GM12865 (cell line): ENCODE results near the gene ITPKB.
"Not testable (repeated sequence)": the region's sequence is repeated elsewhere in the genome, so short reads cannot be mapped to it uniquely, and the experiment has no call there.

Experiments used
- DNase-seq: peaks from one replicate; pipeline ENCODE4 v3.0.0; 2010; ENCODE audit warnings: low read depth
- H3K4me3 ChIP-seq: 2 replicates; pipeline ENCODE4 v1.5.1; 2011; ENCODE audit warnings: mild to moderate bottlenecking, low read depth, low read length, control low read depth
- CTCF ChIP-seq: IDR thresholded peaks from 2 replicates; pipeline ENCODE4 v1.5.1; 2011; ENCODE audit warnings: low read length, control low read depth, low read depth, inconsistent platforms; ENCODE audit not compliant: insufficient read depth; ENCODE audit errors: missing control alignments

ITPKB gene

DNA sequence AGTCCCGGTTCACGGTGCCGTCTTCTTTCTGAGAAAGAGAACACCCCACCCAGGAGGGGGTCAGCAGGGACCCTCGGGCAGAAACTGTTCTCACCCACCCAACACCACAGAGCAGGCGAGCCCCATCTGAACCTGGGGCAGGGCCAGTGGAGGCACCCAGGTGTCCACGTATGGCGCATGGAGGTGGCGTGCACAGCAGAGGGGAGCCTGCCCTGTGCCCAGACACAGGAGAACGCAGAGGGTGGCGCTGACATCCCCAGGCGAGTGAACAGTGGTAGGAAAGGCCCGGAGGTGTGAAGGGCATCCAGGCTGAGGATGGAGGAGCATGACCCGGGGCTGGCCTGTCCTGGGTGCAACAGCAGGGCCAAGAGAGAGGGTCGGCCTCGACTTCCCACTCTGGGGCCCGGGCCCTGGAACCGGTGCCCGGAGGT is 99.4 kb downstream of the ITPKB start:
- DNase-seq, result no peak

DNA sequence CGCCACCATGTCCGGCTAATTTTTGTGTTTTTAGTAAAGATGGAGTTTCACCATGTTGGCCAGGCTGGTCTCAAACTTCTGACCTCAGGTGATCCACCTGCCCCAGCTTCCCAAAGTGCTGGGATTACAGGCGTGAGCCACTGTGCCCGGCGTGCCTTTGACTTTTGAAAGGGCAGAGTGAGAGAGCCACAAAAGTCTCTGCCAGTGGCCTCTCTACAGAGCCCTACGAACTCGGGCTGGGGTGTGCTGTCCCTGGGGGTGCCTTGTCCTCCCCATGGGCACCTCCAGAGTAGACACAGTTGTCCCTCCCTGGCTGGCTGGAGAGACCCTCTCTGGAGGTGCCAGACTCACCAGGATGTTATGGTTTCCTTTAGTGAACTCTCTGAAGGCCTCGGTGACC is 99.9 kb downstream of the ITPKB start:
- not testable (repeated sequence) for DNase-seq, H3K4me3 ChIP-seq

More for the DNA sequence above, 99.4 kb downstream of the ITPKB start:
- no peak for TF ChIP-seq CTCF
- no peak overlapping the region for H3K4me3 ChIP-seq

- TF ChIP-seq CTCF, result no peak
- DNase-seq, result no peak
- H3K4me3 ChIP-seq, result no peak overlapping the region
Measured at GRCh38 chr1:226638608-226639007, 100.5 kb downstream of the ITPKB start.

DNA sequence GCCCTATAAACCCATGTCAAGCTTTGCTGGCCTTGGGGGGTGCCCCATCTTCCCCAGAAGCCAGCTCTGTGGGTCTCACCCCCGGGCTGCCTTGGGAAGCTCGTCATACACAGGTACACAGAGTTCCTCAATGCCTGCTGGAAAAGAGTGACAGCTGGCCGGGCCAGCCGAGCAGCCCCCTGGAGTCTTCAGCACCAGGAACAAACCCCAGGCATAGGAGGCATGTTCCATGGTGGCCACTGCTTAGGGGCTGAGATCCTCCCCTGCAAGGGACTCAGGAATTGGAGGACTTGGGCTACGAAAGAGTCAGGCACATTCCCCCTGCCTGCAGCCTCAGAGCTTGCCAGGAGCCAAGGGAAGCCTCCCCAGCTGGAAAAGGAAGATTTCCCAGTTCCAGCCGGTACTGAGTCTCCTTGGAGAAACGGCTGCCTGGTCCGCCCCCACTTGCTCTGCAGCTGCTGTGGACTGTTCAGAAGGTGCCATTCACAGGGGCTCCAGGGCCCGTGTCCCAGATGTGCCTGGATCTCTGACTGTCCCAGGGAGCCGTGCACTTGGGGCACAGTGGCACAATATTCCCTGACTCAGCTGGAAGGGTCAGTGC is 101.0 kb downstream of the ITPKB start:
- DNase-seq, result no peak
- TF ChIP-seq CTCF, result no peak
- H3K4me3 ChIP-seq, result no peak overlapping the region

- no peak for TF ChIP-seq CTCF
- H3K4me3 ChIP-seq, result no peak overlapping the region
- no peak for DNase-seq
Measured at GRCh38 chr1:226637147-226637935, 101.7 kb downstream of the ITPKB start.

- DNase-seq, result no peak
- H3K4me3 ChIP-seq, result no peak overlapping the region
- TF ChIP-seq CTCF, result no peak
Measured at GRCh38 chr1:226636847-226637096, 102.3 kb downstream of the ITPKB start.

- no peak for TF ChIP-seq CTCF
- no peak for DNase-seq
- no peak overlapping the region for H3K4me3 ChIP-seq
Measured at GRCh38 chr1:226635456-226635941, 103.6 kb downstream of the ITPKB start.
